WTC11 (cell line): ENCODE measurements around the gene LINC00237. TPM values are rescaled to one million over a fixed set of nuclear protein-coding genes. Genes with fewer than 3 reads are reported as not detected.

Experiments used
- ATAC-seq: fragments of 200-7000 bp; cut with Tn5 transposase; 2 replicates; pipeline ENCODE4 v1.10.0; 2021; ENCODE audit warnings: mild to moderate bottlenecking, moderate library complexity
- CTCF ChIA-PET: fragments of 300-600 bp; sonication (Branson Sonifier 250); formaldehyde crosslinking; loops from one replicate; lab custom pipeline; 2021; ENCODE audit warnings: antibody characterized with exemption; lab: Charles Lee
- POLR2A ChIA-PET: fragments of 350-600 bp; sonication (Branson Sonifier 250); formaldehyde crosslinking; loops from one replicate; lab custom pipeline; 2021; ENCODE audit warnings: antibody characterized with exemption; lab: Charles Lee
- DNase-seq: peaks from one replicate; pipeline ENCODE4 v3.0.0; 2021; ENCODE audit warnings: low spot score
- H3K27ac Mint-ChIP-seq: 2 replicates; pipeline ENCODE4 v1.8.0; 2021; ENCODE audit warnings: mixed read lengths
- H3K27me3 Mint-ChIP-seq: 2 replicates; pipeline ENCODE4 v1.8.0; 2021; ENCODE audit warnings: low read depth, mild to moderate bottlenecking, moderate library complexity, mixed read lengths
- H3K36me3 Mint-ChIP-seq: 2 replicates; pipeline ENCODE4 v1.8.0; 2021; ENCODE audit warnings: mixed read lengths
- H3K4me1 Mint-ChIP-seq: 2 replicates; pipeline ENCODE4 v1.8.0; 2022; ENCODE audit warnings: mixed read lengths
- H3K4me3 Mint-ChIP-seq: 2 replicates; pipeline ENCODE4 v1.8.0; 2021; ENCODE audit warnings: mild to moderate bottlenecking, moderate library complexity, mixed read lengths
- H3K9me3 Mint-ChIP-seq: 2 replicates; pipeline ENCODE4 v1.8.0; 2021; ENCODE audit warnings: mixed read lengths
- CBFB ChIP-seq: sonication (generic); formaldehyde crosslinking; IDR thresholded peaks from 2 replicates; pipeline ENCODE4 v1.8.1; 2022; ENCODE audit warnings: mild to moderate bottlenecking, low read depth, missing genetic modification reagents
- FOXJ3 ChIP-seq: sonication (generic); formaldehyde crosslinking; IDR thresholded peaks from 2 replicates; pipeline ENCODE4 v1.9.0; 2021; ENCODE audit warnings: missing genetic modification reagents, mild to moderate bottlenecking, borderline replicate concordance
- JAZF1 ChIP-seq: fragments of 250-450 bp; sonication (Bioruptor Pico); IDR thresholded peaks from 2 replicates; pipeline ENCODE4 v1.9.0; 2021; ENCODE audit warnings: moderate library complexity, mild to moderate bottlenecking, inconsistent platforms
- NFE2L1 ChIP-seq: sonication (generic); formaldehyde crosslinking; IDR thresholded peaks from 2 replicates; pipeline ENCODE4 v1.8.1; 2023; ENCODE audit warnings: missing genetic modification reagents
- NR2C2 ChIP-seq: sonication (generic); formaldehyde crosslinking; IDR thresholded peaks from 2 replicates; pipeline ENCODE4 v1.8.0; 2022; ENCODE audit warnings: mild to moderate bottlenecking, missing genetic modification reagents
- ZNF671 ChIP-seq: fragments of 250-450 bp; sonication (Bioruptor Pico); IDR thresholded peaks from 2 replicates; pipeline ENCODE4 v1.8.0; 2021; ENCODE audit warnings: mild to moderate bottlenecking
- total RNA-seq: library from RNA; stranded (reverse); gene quantifications from 3 replicates; pipeline ENCODE4 v1.2.3, GENCODE V29; 2021
- TF ChIP-seq, protein P1 (sequence below): sonication (generic); formaldehyde crosslinking; IDR thresholded peaks from 2 replicates; pipeline ENCODE4 v1.8.1; 2023; ENCODE audit warnings: mild to moderate bottlenecking, missing genetic modification reagents
- TF ChIP-seq, protein P2 (sequence below): fragments of 250-450 bp; sonication (Bioruptor Pico); IDR thresholded peaks from 2 replicates; pipeline ENCODE4 v1.8.0; 2021; ENCODE audit warnings: mild to moderate bottlenecking
- TF ChIP-seq, protein P3 (sequence below): sonication (generic); formaldehyde crosslinking; IDR thresholded peaks from 2 replicates; pipeline ENCODE4 v1.8.0; 2023; ENCODE audit warnings: missing genetic modification reagents
- TF ChIP-seq, protein P4 (sequence below): sonication (generic); formaldehyde crosslinking; IDR thresholded peaks from 2 replicates; pipeline ENCODE4 v1.8.0; 2022; ENCODE audit warnings: mild to moderate bottlenecking, missing genetic modification reagents
- TF ChIP-seq, protein P5 (sequence below): sonication (generic); formaldehyde crosslinking; conservative IDR thresholded peaks from 2 replicates; pipeline ENCODE4 v1.8.1; 2022; ENCODE audit warnings: mild to moderate bottlenecking, missing genetic modification reagents
- TF ChIP-seq, protein P6 (sequence below): sonication (generic); formaldehyde crosslinking; IDR thresholded peaks from 2 replicates; pipeline ENCODE4 v1.8.1; 2023; ENCODE audit warnings: mild to moderate bottlenecking, moderate library complexity, missing genetic modification reagents
- TF ChIP-seq, protein P7 (sequence below): sonication (generic); formaldehyde crosslinking; IDR thresholded peaks from 2 replicates; pipeline ENCODE4 v1.8.1; 2022; ENCODE audit warnings: mild to moderate bottlenecking, missing genetic modification reagents, moderate library complexity, borderline replicate concordance
- TF ChIP-seq, protein P8 (sequence below): sonication (generic); formaldehyde crosslinking; IDR thresholded peaks from 2 replicates; pipeline ENCODE4 v1.8.0; 2022; ENCODE audit warnings: mild to moderate bottlenecking, missing genetic modification reagents

The LINC00237 gene
- total RNA-seq, 1 experiment from 2014 or later = 3.1 TPM

DNA sequence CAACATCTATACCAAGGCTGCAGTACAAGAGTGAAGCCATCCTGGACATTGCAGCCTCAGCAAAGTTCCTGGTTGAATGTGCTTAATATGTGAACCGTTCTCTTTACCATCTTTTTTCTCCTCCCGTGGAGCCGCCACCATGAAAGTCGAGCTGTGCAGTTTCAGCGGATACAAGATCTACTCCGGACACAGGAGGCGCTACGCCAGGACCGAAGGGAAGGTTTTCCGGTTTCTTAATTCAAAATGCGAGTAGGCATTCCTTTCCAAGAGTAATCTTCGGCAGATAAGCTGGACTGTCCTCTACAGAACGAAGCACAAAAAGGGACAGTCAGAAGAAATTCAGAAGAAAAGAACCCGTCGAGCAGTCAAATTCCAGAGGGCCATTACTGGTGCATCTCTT lies 8.4 kb upstream of the LINC00237 start (continued):
- TF ChIP-seq, protein P1, sequence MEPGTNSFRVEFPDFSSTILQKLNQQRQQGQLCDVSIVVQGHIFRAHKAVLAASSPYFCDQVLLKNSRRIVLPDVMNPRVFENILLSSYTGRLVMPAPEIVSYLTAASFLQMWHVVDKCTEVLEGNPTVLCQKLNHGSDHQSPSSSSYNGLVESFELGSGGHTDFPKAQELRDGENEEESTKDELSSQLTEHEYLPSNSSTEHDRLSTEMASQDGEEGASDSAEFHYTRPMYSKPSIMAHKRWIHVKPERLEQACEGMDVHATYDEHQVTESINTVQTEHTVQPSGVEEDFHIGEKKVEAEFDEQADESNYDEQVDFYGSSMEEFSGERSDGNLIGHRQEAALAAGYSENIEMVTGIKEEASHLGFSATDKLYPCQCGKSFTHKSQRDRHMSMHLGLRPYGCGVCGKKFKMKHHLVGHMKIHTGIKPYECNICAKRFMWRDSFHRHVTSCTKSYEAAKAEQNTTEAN (CRISPR knock-in tag) = no peak
- TF ChIP-seq, protein P2, sequence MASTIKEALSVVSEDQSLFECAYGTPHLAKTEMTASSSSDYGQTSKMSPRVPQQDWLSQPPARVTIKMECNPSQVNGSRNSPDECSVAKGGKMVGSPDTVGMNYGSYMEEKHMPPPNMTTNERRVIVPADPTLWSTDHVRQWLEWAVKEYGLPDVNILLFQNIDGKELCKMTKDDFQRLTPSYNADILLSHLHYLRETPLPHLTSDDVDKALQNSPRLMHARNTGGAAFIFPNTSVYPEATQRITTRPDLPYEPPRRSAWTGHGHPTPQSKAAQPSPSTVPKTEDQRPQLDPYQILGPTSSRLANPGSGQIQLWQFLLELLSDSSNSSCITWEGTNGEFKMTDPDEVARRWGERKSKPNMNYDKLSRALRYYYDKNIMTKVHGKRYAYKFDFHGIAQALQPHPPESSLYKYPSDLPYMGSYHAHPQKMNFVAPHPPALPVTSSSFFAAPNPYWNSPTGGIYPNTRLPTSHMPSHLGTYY = no peak
- TF ChIP-seq, protein P3, sequence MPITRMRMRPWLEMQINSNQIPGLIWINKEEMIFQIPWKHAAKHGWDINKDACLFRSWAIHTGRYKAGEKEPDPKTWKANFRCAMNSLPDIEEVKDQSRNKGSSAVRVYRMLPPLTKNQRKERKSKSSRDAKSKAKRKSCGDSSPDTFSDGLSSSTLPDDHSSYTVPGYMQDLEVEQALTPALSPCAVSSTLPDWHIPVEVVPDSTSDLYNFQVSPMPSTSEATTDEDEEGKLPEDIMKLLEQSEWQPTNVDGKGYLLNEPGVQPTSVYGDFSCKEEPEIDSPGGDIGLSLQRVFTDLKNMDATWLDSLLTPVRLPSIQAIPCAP (CRISPR knock-in tag) = no peak
- TF ChIP-seq CBFB (CRISPR knock-in tag) (no peak), FOXJ3 (CRISPR knock-in tag) (no peak), JAZF1 (no peak), ZNF671 (CRISPR knock-in tag) (no peak)
- TF ChIP-seq, protein P4, sequence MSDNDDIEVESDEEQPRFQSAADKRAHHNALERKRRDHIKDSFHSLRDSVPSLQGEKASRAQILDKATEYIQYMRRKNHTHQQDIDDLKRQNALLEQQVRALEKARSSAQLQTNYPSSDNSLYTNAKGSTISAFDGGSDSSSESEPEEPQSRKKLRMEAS (CRISPR knock-in tag) = no peak
- TF ChIP-seq, all 79 proteins: peak for 0

DNA sequence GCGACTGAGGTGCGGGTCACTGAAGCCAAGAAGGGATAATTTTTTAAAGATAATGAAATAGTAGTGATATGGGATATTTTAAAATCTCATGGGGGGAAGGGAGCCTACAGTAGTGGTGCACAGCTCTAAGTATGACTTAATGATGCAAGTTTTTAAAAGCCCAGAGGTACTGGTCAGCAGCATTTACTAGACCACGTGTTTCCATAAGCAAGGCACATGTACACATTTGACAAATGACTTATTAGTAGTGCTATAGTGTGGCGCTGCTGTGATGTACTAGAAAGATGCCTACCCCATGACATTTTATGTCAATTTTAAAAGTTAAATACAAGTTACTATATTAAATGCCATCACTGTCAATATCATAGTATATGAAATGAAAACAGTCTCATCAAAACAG lies 7.5 kb upstream of the LINC00237 start:
- ChIA-PET CTCF (interaction anchor here (2.4 to 3.7 kb wide), 2 partner anchors 12 to 16 kb away, joined by 15 to 17 read pairs; no protein-coding TSS in a partner anchor), POLR2A (no interaction called here)
- no peaks in the 10 kb centered on the region for H3K9me3 Mint-ChIP-seq
- no peak overlapping the region for H3K27ac Mint-ChIP-seq
- TF ChIP-seq NFE2L1 (no peak), NR2C2 (no peak)
- TF ChIP-seq, protein P2 = no peak
- TF ChIP-seq, protein P5, sequence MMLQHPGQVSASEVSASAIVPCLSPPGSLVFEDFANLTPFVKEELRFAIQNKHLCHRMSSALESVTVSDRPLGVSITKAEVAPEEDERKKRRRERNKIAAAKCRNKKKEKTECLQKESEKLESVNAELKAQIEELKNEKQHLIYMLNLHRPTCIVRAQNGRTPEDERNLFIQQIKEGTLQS (CRISPR knock-in tag) = no peak
- TF ChIP-seq, protein P6, sequence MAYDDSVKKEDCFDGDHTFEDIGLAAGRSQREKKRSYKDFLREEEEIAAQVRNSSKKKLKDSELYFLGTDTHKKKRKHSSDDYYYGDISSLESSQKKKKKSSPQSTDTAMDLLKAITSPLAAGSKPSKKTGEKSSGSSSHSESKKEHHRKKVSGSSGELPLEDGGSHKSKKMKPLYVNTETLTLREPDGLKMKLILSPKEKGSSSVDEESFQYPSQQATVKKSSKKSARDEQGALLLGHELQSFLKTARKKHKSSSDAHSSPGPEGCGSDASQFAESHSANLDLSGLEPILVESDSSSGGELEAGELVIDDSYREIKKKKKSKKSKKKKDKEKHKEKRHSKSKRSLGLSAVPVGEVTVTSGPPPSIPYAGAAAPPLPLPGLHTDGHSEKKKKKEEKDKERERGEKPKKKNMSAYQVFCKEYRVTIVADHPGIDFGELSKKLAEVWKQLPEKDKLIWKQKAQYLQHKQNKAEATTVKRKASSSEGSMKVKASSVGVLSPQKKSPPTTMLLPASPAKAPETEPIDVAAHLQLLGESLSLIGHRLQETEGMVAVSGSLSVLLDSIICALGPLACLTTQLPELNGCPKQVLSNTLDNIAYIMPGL = no peak
- TF ChIP-seq, protein P7, sequence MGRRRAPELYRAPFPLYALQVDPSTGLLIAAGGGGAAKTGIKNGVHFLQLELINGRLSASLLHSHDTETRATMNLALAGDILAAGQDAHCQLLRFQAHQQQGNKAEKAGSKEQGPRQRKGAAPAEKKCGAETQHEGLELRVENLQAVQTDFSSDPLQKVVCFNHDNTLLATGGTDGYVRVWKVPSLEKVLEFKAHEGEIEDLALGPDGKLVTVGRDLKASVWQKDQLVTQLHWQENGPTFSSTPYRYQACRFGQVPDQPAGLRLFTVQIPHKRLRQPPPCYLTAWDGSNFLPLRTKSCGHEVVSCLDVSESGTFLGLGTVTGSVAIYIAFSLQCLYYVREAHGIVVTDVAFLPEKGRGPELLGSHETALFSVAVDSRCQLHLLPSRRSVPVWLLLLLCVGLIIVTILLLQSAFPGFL = no peak
- TF ChIP-seq, protein P8, sequence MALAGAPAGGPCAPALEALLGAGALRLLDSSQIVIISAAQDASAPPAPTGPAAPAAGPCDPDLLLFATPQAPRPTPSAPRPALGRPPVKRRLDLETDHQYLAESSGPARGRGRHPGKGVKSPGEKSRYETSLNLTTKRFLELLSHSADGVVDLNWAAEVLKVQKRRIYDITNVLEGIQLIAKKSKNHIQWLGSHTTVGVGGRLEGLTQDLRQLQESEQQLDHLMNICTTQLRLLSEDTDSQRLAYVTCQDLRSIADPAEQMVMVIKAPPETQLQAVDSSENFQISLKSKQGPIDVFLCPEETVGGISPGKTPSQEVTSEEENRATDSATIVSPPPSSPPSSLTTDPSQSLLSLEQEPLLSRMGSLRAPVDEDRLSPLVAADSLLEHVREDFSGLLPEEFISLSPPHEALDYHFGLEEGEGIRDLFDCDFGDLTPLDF (CRISPR knock-in tag) = no peak
- no peak for ATAC-seq
- peaks cover 4% of the 10 kb centered on the region for H3K27me3 Mint-ChIP-seq
- peaks cover 16% of the 10 kb centered on the region for H3K4me1 Mint-ChIP-seq
- H3K36me3 Mint-ChIP-seq = no peaks in the 10 kb centered on the region
- H3K4me3 Mint-ChIP-seq = no peak overlapping the region
- DNase-seq = no peak
